ENCODE measurements around the gene TRIM9. TPM values are rescaled to one million over a fixed set of nuclear protein-coding genes. Genes with fewer than 3 reads are reported as not detected.

The TRIM9 gene
- total RNA-seq, 1 donor from 2014 or later: 8.9 TPM

- H3K27ac Mint-ChIP-seq: no peak overlapping the region
- no peak overlapping the region for H3K4me3 Mint-ChIP-seq
- H3K4me1 Mint-ChIP-seq: no peaks in the 10 kb centered on the region
- peaks cover 9% of the 10 kb centered on the region for H3K36me3 Mint-ChIP-seq
- no peak for TF ChIP-seq CTCF (IDR thresholded peaks at IDR 0.05; ENCODE audit: unreplicated experiment)
- no peak for DNase-seq (ENCODE audit: low spot score in 2 of 2, unreplicated experiment in 2 of 2)
- H3K27me3 Mint-ChIP-seq (ENCODE audit: low read depth): no peaks in the 10 kb centered on the region
- H3K9me3 Mint-ChIP-seq: peaks cover 38% of the 10 kb centered on the region
Observed at GRCh38 chr14:51131516-51131915, 36.6 kb upstream of the TRIM9 start.

GRCh38 chr14:51129130-51129529, 34.2 kb upstream of the TRIM9 start:
- H3K4me1 Mint-ChIP-seq: no peaks in the 10 kb centered on the region
- TF ChIP-seq CTCF (IDR thresholded peaks at IDR 0.05; ENCODE audit: unreplicated experiment): no peak
- no peak for DNase-seq (ENCODE audit: low spot score in 2 of 2, unreplicated experiment in 2 of 2)
- H3K36me3 Mint-ChIP-seq: peaks cover 6% of the 10 kb centered on the region
- H3K27me3 Mint-ChIP-seq (ENCODE audit: low read depth): no peaks in the 10 kb centered on the region
- H3K9me3 Mint-ChIP-seq: peaks cover 35% of the 10 kb centered on the region
- no peak overlapping the region for H3K4me3 Mint-ChIP-seq
- no peak overlapping the region for H3K27ac Mint-ChIP-seq

- Mint-ChIP-seq H3K27ac (no peak overlapping the region), H3K9me3 (peaks cover 15% of the 10 kb centered on the region), H3K4me3 (no peak overlapping the region), H3K27me3 (ENCODE audit: low read depth) (no peaks in the 10 kb centered on the region), H3K4me1 (peaks cover 30% of the 10 kb centered on the region), H3K36me3 (no peaks in the 10 kb centered on the region)
- TF ChIP-seq CTCF (IDR thresholded peaks at IDR 0.05; ENCODE audit: unreplicated experiment): no peak
- no peak for DNase-seq (ENCODE audit: low spot score in 2 of 2, unreplicated experiment in 2 of 2)
Observed at GRCh38 chr14:51124029-51124428, 29.1 kb upstream of the TRIM9 start.

- peaks cover 30% of the 10 kb centered on the region for H3K4me1 Mint-ChIP-seq
- no peak overlapping the region for H3K4me3 Mint-ChIP-seq
- H3K9me3 Mint-ChIP-seq: peaks cover 9% of the 10 kb centered on the region
- no peaks in the 10 kb centered on the region for H3K36me3 Mint-ChIP-seq
- TF ChIP-seq CTCF (IDR thresholded peaks at IDR 0.05; ENCODE audit: unreplicated experiment): no peak
- no peak for DNase-seq (ENCODE audit: low spot score in 2 of 2, unreplicated experiment in 2 of 2)
- H3K27ac Mint-ChIP-seq: no peak overlapping the region
- no peaks in the 10 kb centered on the region for H3K27me3 Mint-ChIP-seq (ENCODE audit: low read depth)
Observed at GRCh38 chr14:51121096-51121495, 26.2 kb upstream of the TRIM9 start.

- H3K27me3 Mint-ChIP-seq (ENCODE audit: low read depth): no peaks in the 10 kb centered on the region
- peaks cover 30% of the 10 kb centered on the region for H3K4me1 Mint-ChIP-seq
- TF ChIP-seq CTCF (IDR thresholded peaks at IDR 0.05; ENCODE audit: unreplicated experiment): no peak
- DNase-seq (ENCODE audit: low spot score in 2 of 2, unreplicated experiment in 2 of 2): no peak
- no peak overlapping the region for H3K4me3 Mint-ChIP-seq
- no peak overlapping the region for H3K27ac Mint-ChIP-seq
- no peaks in the 10 kb centered on the region for H3K9me3 Mint-ChIP-seq
- H3K36me3 Mint-ChIP-seq: no peaks in the 10 kb centered on the region
Observed at GRCh38 chr14:51119411-51120051, 24.6 kb upstream of the TRIM9 start.

GRCh38 chr14:51118993-51119392, 24.1 kb upstream of the TRIM9 start:
- Mint-ChIP-seq H3K9me3 (no peaks in the 10 kb centered on the region), H3K27me3 (ENCODE audit: low read depth) (no peaks in the 10 kb centered on the region), H3K4me3 (no peak overlapping the region), H3K36me3 (no peaks in the 10 kb centered on the region), H3K4me1 (peaks cover 30% of the 10 kb centered on the region), H3K27ac (no peak overlapping the region)
- TF ChIP-seq CTCF (IDR thresholded peaks at IDR 0.05; ENCODE audit: unreplicated experiment): no peak
- no peak for DNase-seq (ENCODE audit: low spot score in 2 of 2, unreplicated experiment in 2 of 2)

Measured in mesothelial cell of epicardium (in vitro differentiated cells).